Muscle layer of colon (tissue), 2 donors: ENCODE measurements around the gene ERBB4.

Source experiments
- H3K27ac ChIP-seq: one replicate; pipeline ENCODE4 v1.7.0; 2013; ENCODE audit warnings: low read depth, mild to moderate bottlenecking, low read length, moderate library complexity
- H3K27me3 ChIP-seq, 2 donors: one replicate each; pipeline ENCODE4 v1.7.0; 2013; ENCODE audit warnings: low read length in 2 of 2, mild to moderate bottlenecking in 2 of 2; ENCODE audit not compliant: insufficient read depth in 2 of 2, control insufficient read depth in 1 of 2
- H3K36me3 ChIP-seq: one replicate; pipeline ENCODE4 v1.7.0; 2013; ENCODE audit warnings: mild to moderate bottlenecking, low read length; ENCODE audit not compliant: insufficient read depth
- H3K4me1 ChIP-seq: one replicate; pipeline ENCODE4 v1.7.0; 2013; ENCODE audit warnings: mild to moderate bottlenecking, low read length; ENCODE audit not compliant: insufficient read depth
- H3K4me3 ChIP-seq, 2 donors: one replicate each; pipeline ENCODE4 v1.7.0; 2013; ENCODE audit warnings: low read length in 2 of 2, low read depth in 1 of 2, mild to moderate bottlenecking in 1 of 2, moderate library complexity in 1 of 2
- H3K9ac ChIP-seq: one replicate; pipeline ENCODE4 v1.7.0; 2013; ENCODE audit warnings: low read length
- H3K9me3 ChIP-seq: one replicate; pipeline ENCODE4 v1.7.0; 2013; ENCODE audit warnings: mild to moderate bottlenecking, low read length
- donor health status: abdominal sarcoma.
- donor health status: Adenocarcinoma of cecum.

Gene ERBB4

GRCh38 chr2:212089873-212090272 lies 448.7 kb downstream of the ERBB4 start:
- no peaks in the 10 kb centered on the region for H3K27me3 ChIP-seq
- no peak overlapping the region for H3K4me3 ChIP-seq
- no peaks in the 10 kb centered on the region for H3K36me3 ChIP-seq
- H3K9me3 ChIP-seq: no peaks in the 10 kb centered on the region
- H3K9ac ChIP-seq: no peak overlapping the region
- H3K4me1 ChIP-seq: no peaks in the 10 kb centered on the region
- no peak overlapping the region for H3K27ac ChIP-seq

GRCh38 chr2:212088353-212088752 lies 450.2 kb downstream of the ERBB4 start:
- H3K27me3 ChIP-seq: no peaks in the 10 kb centered on the region
- no peaks in the 10 kb centered on the region for H3K4me1 ChIP-seq
- no peaks in the 10 kb centered on the region for H3K36me3 ChIP-seq
- no peak overlapping the region for H3K27ac ChIP-seq
- H3K4me3 ChIP-seq: no peak overlapping the region
- no peaks in the 10 kb centered on the region for H3K9me3 ChIP-seq
- H3K9ac ChIP-seq: no peak overlapping the region

GRCh38 chr2:212083492-212083891 lies 455.1 kb downstream of the ERBB4 start:
- no peaks in the 10 kb centered on the region for H3K4me1 ChIP-seq
- no peak overlapping the region for H3K4me3 ChIP-seq
- H3K9me3 ChIP-seq: no peaks in the 10 kb centered on the region
- no peak overlapping the region for H3K9ac ChIP-seq
- no peaks in the 10 kb centered on the region for H3K27me3 ChIP-seq
- no peak overlapping the region for H3K27ac ChIP-seq
- H3K36me3 ChIP-seq: no peaks in the 10 kb centered on the region

- no peaks in the 10 kb centered on the region for H3K9me3 ChIP-seq
- H3K4me3 ChIP-seq: no peak overlapping the region
- H3K27ac ChIP-seq: no peak overlapping the region
- no peak overlapping the region for H3K9ac ChIP-seq
- no peaks in the 10 kb centered on the region for H3K36me3 ChIP-seq
- H3K27me3 ChIP-seq: no peaks in the 10 kb centered on the region
- no peaks in the 10 kb centered on the region for H3K4me1 ChIP-seq
These were observed 460.5 kb downstream of the ERBB4 start for GRCh38 chr2:212078103-212078502.

- no peaks in the 10 kb centered on the region for H3K36me3 ChIP-seq
- H3K4me3 ChIP-seq: no peak overlapping the region
- H3K9ac ChIP-seq: no peak overlapping the region
- H3K4me1 ChIP-seq: no peaks in the 10 kb centered on the region
- no peaks in the 10 kb centered on the region for H3K27me3 ChIP-seq
- no peaks in the 10 kb centered on the region for H3K9me3 ChIP-seq
- no peak overlapping the region for H3K27ac ChIP-seq
These were observed 462.1 kb downstream of the ERBB4 start for GRCh38 chr2:212076456-212076855.

GRCh38 chr2:212073360-212073759 lies 465.2 kb downstream of the ERBB4 start:
- no peak overlapping the region for H3K27ac ChIP-seq
- H3K9ac ChIP-seq: no peak overlapping the region
- H3K9me3 ChIP-seq: no peaks in the 10 kb centered on the region
- H3K4me1 ChIP-seq: no peaks in the 10 kb centered on the region
- H3K27me3 ChIP-seq: no peaks in the 10 kb centered on the region
- no peak overlapping the region for H3K4me3 ChIP-seq
- H3K36me3 ChIP-seq: no peaks in the 10 kb centered on the region

GRCh38 chr2:212066546-212066945 lies 472.1 kb downstream of the ERBB4 start:
- H3K4me1 ChIP-seq: no peaks in the 10 kb centered on the region
- no peak overlapping the region for H3K4me3 ChIP-seq
- H3K36me3 ChIP-seq: no peaks in the 10 kb centered on the region
- no peak overlapping the region for H3K27ac ChIP-seq
- no peak overlapping the region for H3K9ac ChIP-seq
- no peaks in the 10 kb centered on the region for H3K27me3 ChIP-seq
- no peaks in the 10 kb centered on the region for H3K9me3 ChIP-seq

- no peaks in the 10 kb centered on the region for H3K4me1 ChIP-seq
- H3K9me3 ChIP-seq: no peaks in the 10 kb centered on the region
- H3K9ac ChIP-seq: no peak overlapping the region
- no peaks in the 10 kb centered on the region for H3K27me3 ChIP-seq
- H3K36me3 ChIP-seq: no peaks in the 10 kb centered on the region
- no peak overlapping the region for H3K27ac ChIP-seq
- H3K4me3 ChIP-seq: no peak overlapping the region
These were observed 474.3 kb downstream of the ERBB4 start for GRCh38 chr2:212064318-212064717.

- Histone ChIP-seq H3K27me3 (no peaks in the 10 kb centered on the region), H3K4me3 (no peak overlapping the region), H3K9me3 (no peaks in the 10 kb centered on the region), H3K4me1 (no peaks in the 10 kb centered on the region), H3K36me3 (no peaks in the 10 kb centered on the region), H3K9ac (no peak overlapping the region), H3K27ac (no peak overlapping the region)
These were observed 486.0 kb downstream of the ERBB4 start for GRCh38 chr2:212052412-212053159.

GRCh38 chr2:212050871-212051270 lies 487.7 kb downstream of the ERBB4 start:
- Histone ChIP-seq H3K4me1 (no peaks in the 10 kb centered on the region), H3K27me3 (no peaks in the 10 kb centered on the region), H3K4me3 (no peak overlapping the region), H3K9ac (no peak overlapping the region), H3K36me3 (no peaks in the 10 kb centered on the region), H3K27ac (no peak overlapping the region), H3K9me3 (no peaks in the 10 kb centered on the region)

GRCh38 chr2:212042562-212042961 lies 496.0 kb downstream of the ERBB4 start:
- Histone ChIP-seq H3K4me3 (no peak overlapping the region), H3K36me3 (no peaks in the 10 kb centered on the region), H3K27ac (no peak overlapping the region), H3K27me3 (no peaks in the 10 kb centered on the region), H3K4me1 (no peaks in the 10 kb centered on the region), H3K9ac (no peak overlapping the region), H3K9me3 (no peaks in the 10 kb centered on the region)

GRCh38 chr2:212037062-212037461 lies 501.5 kb downstream of the ERBB4 start:
- Histone ChIP-seq H3K9ac (no peak overlapping the region), H3K36me3 (no peaks in the 10 kb centered on the region), H3K9me3 (no peaks in the 10 kb centered on the region), H3K27me3 (no peaks in the 10 kb centered on the region), H3K4me3 (no peak overlapping the region), H3K4me1 (no peaks in the 10 kb centered on the region), H3K27ac (no peak overlapping the region)
